Glomerular visceral epithelial cell (primary cell): Measurements from ENCODE around the gene HARS2.
A peak's percentile ranks its signal among the peaks of the same experiment; 100 is the strongest.
"Not testable (repeated sequence)": the region's sequence is repeated elsewhere in the genome, so short reads cannot be mapped to it uniquely, and the experiment has no call there.

ENCODE experiments used
- DNase-seq: peaks from one replicate; pipeline ENCODE4 v3.0.0-alpha.2; 2016; ENCODE audit errors: extremely low spot score

Gene HARS2

GRCh38 chr5:140700177-140701144 is 9.2 kb downstream of the HARS2 start, which contains the start of gene ZMAT2:
TSS of gene ZMAT2 (plus strand) at chr5:140700447. CDS start at chr5:140700461, 14 bp downstream.
- DNase-seq, result peak; percentile 98

- DNase-seq, result no peak
These were observed 16.6 kb downstream of the HARS2 start for GRCh38 chr5:140707812-140708211.

GRCh38 chr5:140708787-140709186 is 17.5 kb downstream of the HARS2 start:
- not testable (repeated sequence) for DNase-seq

- peak; percentile 99 for DNase-seq
These were observed 19.8 kb downstream of the HARS2 start for GRCh38 chr5:140710899-140711552.

- DNase-seq, result no peak
These were observed 20.5 kb downstream of the HARS2 start for GRCh38 chr5:140711794-140712193.

GRCh38 chr5:140713562-140714094 is 22.4 kb downstream of the HARS2 start:
- DNase-seq, result no peak

GRCh38 chr5:140716238-140716637 is 25.0 kb downstream of the HARS2 start:
- DNase-seq, result not testable (repeated sequence)

GRCh38 chr5:140718266-140718592 is 27.0 kb downstream of the HARS2 start:
- no peak for DNase-seq

- DNase-seq, result not testable (repeated sequence)
These were observed 29.5 kb downstream of the HARS2 start for GRCh38 chr5:140720738-140721137.

- not testable (repeated sequence) for DNase-seq
These were observed 30.1 kb downstream of the HARS2 start for GRCh38 chr5:140721395-140721794.

GRCh38 chr5:140725799-140726471 is 34.7 kb downstream of the HARS2 start:
- peak; percentile 94 for DNase-seq

GRCh38 chr5:140733098-140733497 is 41.8 kb downstream of the HARS2 start:
- DNase-seq, result no peak

- peak; percentile 18 for DNase-seq
These were observed 43.1 kb downstream of the HARS2 start for GRCh38 chr5:140734354-140734753.

- DNase-seq, result no peak
These were observed 46.2 kb downstream of the HARS2 start for GRCh38 chr5:140737486-140737885.

GRCh38 chr5:140741967-140742366 is 50.7 kb downstream of the HARS2 start:
- DNase-seq, result no peak
